Right lobe of liver (tissue), 4 donors: ENCODE measurements around the gene NOP9.

ENCODE experiments used
- CTCF ChIP-seq, 4 donors: fragments of 200-600 bp in 3 of 4; fragments of 450-650 bp in 1 of 4; IDR thresholded peaks; one replicate each; pipeline versions ENCODE4 v1.5.1 to v1.8.0; 2016 to 2022; ENCODE audit warnings: antibody characterized with exemption in 4 of 4, mild to moderate bottlenecking in 2 of 4
- POLR2A ChIP-seq: fragments of 450-650 bp; IDR thresholded peaks from one replicate; pipeline ENCODE4 v1.6.1; 2017; ENCODE audit warnings: antibody characterized with exemption, mild to moderate bottlenecking
- donor health status: DM: no; HTN: no; CAD: no.
- donor health status: DM: no; HTN: no; CAD: no.
- donor health status: DM: no; HTN: yes; CAD: no.

- no peak for TF ChIP-seq POLR2A
- no peak for TF ChIP-seq CTCF (IDR thresholded peaks at IDR 0.05)
Observed at GRCh38 chr14:24284501-24285035, 15.1 kb upstream of the NOP9 start.
